Left cardiac atrium (tissue), 4 donors: ENCODE results near the gene UMAD1. TPM values are rescaled to one million over a fixed set of nuclear protein-coding genes. Genes with fewer than 3 reads are reported as not detected.

ENCODE experiments used
- ATAC-seq, 2 donors: fragments of 200-7000 bp; cut with Tn5 transposase; one replicate each; pipeline ENCODE4 v1.9.1; 2020; ENCODE audit warnings: mild to moderate bottlenecking in 2 of 2, moderate library complexity in 2 of 2
- DNase-seq: peaks from one replicate; pipeline ENCODE4 v3.0.0-alpha.2; 2020
- intact Hi-C, 2 donors: fragments of 100-400 bp; cut with DNase I; formaldehyde crosslinking; loops; one replicate each; pipeline versions ENCODE4 v1.14.1 to v1.15.1; 2022 to 2023
- long read RNA-seq: library from polyadenylated mRNA; unstranded; transcript quantifications from one replicate; pipeline ENCODE4 v2.0.0, GENCODE V29; 2021
- total RNA-seq, 2 donors: library from RNA; stranded (reverse); fragmentation: NEBNext Ultra II Directional; extraction: Animal tissue kit (Norgen Biotek cat#: 25700); gene quantifications; one replicate each; pipeline ENCODE4 v1.2.1, GENCODE V29; 2021
- donor health status: DM: no; HTN: yes; CAD: no.
- donor health status: DM: no; HTN: yes; CAD: no; lungs with severe emphysema.
- donor health status: DM: yes; HTN: yes; CAD: no.
- donor health status: Dilated cardiomyopathy.

Gene UMAD1
- 10 to 100 TPM in 1 of 2 donors, 1 to 10 TPM in 1; 9.8 to 11.1 TPM for total RNA-seq
- long read RNA-seq, partial matches to known transcripts = 2 of 17 reads
- long read RNA-seq, other reads (novel, unspliced or antisense) = 12 of 17 reads

- intact Hi-C loops = loop anchor here in 1 of 2 donors (5.0 kb wide), 1 partner anchor 73 kb away; the partner anchor contains the start of gene MIOS
- DNase-seq = peak; percentile 99
- peak; percentile 99 to 100 for ATAC-seq
Measured at GRCh38 chr7:7640221-7641128, at the start of gene UMAD1. Gene UMAD1, plus strand, starts transcription at chr7:7640752. Its CDS starts 32,620 bp downstream, at chr7:7673372.

- ATAC-seq = no peak
- intact Hi-C loops = loop anchor here in 1 of 2 donors (5.0 kb wide), 1 partner anchor 622 kb away; no protein-coding TSS in a partner anchor
Measured at GRCh38 chr7:7595451-7595850, 45.1 kb upstream of the UMAD1 start.

GRCh38 chr7:7596176-7596575, 44.4 kb upstream of the UMAD1 start:
- ATAC-seq (no peak), DNase-seq (no peak)
- intact Hi-C loops = loop anchor here in 1 of 2 donors (5.0 kb wide), 1 partner anchor 621 kb away; no protein-coding TSS in a partner anchor

More at GRCh38 chr7:7595451-7595850, 45.1 kb upstream of the UMAD1 start:
- no peak for DNase-seq

GRCh38 chr7:7607010-7607409, 33.5 kb upstream of the UMAD1 start:
- ATAC-seq (no peak), DNase-seq (no peak)
- intact Hi-C loops = no loop called here

- DNase-seq (no peak), ATAC-seq (no peak)
- intact Hi-C loops = no loop called here
Measured at GRCh38 chr7:7609330-7609729, 31.2 kb upstream of the UMAD1 start.

GRCh38 chr7:7612519-7612918, 28.0 kb upstream of the UMAD1 start:
- no peak for DNase-seq
- ATAC-seq = no peak
- intact Hi-C loops = no loop called here

- DNase-seq (no peak), ATAC-seq (no peak)
- intact Hi-C loops = no loop called here
Measured at GRCh38 chr7:7613210-7613609, 27.3 kb upstream of the UMAD1 start.

- ATAC-seq (no peak), DNase-seq (no peak)
- intact Hi-C loops = no loop called here
Measured at GRCh38 chr7:7614018-7614741, 26.4 kb upstream of the UMAD1 start.

- intact Hi-C loops = no loop called here
- ATAC-seq (no peak), DNase-seq (no peak)
Measured at GRCh38 chr7:7617550-7617949, 23.0 kb upstream of the UMAD1 start.

- intact Hi-C loops = no loop called here
- DNase-seq = no peak
- no peak for ATAC-seq
Measured at GRCh38 chr7:7618410-7618809, 22.1 kb upstream of the UMAD1 start.

- intact Hi-C loops = no loop called here
- no peak for ATAC-seq
- DNase-seq = no peak
Measured at GRCh38 chr7:7620236-7620635, 20.3 kb upstream of the UMAD1 start.

GRCh38 chr7:7620644-7621210, 19.8 kb upstream of the UMAD1 start:
- no peak for DNase-seq
- no peak for ATAC-seq
- intact Hi-C loops = no loop called here

- intact Hi-C loops = no loop called here
- no peak for ATAC-seq
Measured at GRCh38 chr7:7628476-7628875, 12.1 kb upstream of the UMAD1 start.

GRCh38 chr7:7630626-7631329, 9.8 kb upstream of the UMAD1 start:
- intact Hi-C loops = no loop called here
- no peak for ATAC-seq
- DNase-seq = no peak

More at GRCh38 chr7:7628476-7628875, 12.1 kb upstream of the UMAD1 start:
- no peak for DNase-seq

GRCh38 chr7:7639421-7639820, 1.1 kb upstream of the UMAD1 start:
- DNase-seq (no peak), ATAC-seq (no peak)
- intact Hi-C loops = no loop called here

- ATAC-seq = peak in 1 of 2 donors; percentile 11
- intact Hi-C loops = loop anchor here in 1 of 2 donors (5.0 kb wide), 1 partner anchor 73 kb away; the partner anchor contains the start of gene MIOS
Measured at GRCh38 chr7:7639847-7640220, 718 bp upstream of the UMAD1 start.

GRCh38 chr7:7641129-7641663, 644 bp downstream of the UMAD1 start:
- intact Hi-C loops = loop anchor here in 1 of 2 donors (5.0 kb wide), 1 partner anchor 74 kb away; the partner anchor contains the start of gene MIOS
- DNase-seq (no peak), ATAC-seq (peak; percentile 8 to 16)

More at GRCh38 chr7:7639847-7640220, 718 bp upstream of the UMAD1 start:
- no peak for DNase-seq

GRCh38 chr7:7642081-7642480, 1.5 kb downstream of the UMAD1 start:
- intact Hi-C loops = loop anchor here in 1 of 2 donors (5.0 kb wide), 1 partner anchor 75 kb away; the partner anchor contains the start of gene MIOS
- ATAC-seq (no peak), DNase-seq (no peak)
